ENCODE measurements around the gene TSPAN1.

DNA sequence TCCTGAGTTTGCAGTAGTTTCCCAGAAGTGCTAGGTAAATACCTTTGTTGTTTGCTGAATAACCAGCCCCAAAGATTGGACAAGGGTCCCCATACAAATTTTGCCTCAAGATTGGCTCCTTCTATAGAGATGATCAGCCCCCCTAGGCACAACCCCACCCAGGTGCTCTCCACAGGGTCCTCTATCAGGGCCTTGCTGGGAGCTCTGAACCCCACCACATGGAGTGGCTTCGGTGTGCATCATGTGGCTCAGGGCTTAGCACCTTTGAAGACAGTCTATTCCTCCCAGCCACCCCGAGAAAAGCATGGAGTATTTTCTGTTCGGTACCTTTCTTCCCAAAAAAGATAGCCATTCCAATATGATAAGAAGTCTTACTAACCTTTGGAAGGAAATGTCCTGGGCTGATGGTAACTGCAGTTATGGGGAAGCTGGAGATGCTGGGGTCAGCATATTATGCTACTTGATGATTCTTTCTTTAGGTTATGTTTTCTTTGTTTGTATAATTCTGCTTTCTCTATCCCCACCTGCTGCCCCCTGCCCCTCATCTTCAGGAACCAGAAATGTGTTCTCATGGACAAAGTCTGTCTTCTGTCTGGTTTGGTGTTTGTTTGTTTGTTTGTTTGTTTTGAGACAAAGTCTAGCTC lies 5.0 kb upstream of the TSPAN1 start:
- no peak for TF ChIP-seq POLR2A (IDR thresholded peaks at IDR 0.05; ENCODE audit: extremely low read depth, insufficient read length)
- TF ChIP-seq, protein P1, sequence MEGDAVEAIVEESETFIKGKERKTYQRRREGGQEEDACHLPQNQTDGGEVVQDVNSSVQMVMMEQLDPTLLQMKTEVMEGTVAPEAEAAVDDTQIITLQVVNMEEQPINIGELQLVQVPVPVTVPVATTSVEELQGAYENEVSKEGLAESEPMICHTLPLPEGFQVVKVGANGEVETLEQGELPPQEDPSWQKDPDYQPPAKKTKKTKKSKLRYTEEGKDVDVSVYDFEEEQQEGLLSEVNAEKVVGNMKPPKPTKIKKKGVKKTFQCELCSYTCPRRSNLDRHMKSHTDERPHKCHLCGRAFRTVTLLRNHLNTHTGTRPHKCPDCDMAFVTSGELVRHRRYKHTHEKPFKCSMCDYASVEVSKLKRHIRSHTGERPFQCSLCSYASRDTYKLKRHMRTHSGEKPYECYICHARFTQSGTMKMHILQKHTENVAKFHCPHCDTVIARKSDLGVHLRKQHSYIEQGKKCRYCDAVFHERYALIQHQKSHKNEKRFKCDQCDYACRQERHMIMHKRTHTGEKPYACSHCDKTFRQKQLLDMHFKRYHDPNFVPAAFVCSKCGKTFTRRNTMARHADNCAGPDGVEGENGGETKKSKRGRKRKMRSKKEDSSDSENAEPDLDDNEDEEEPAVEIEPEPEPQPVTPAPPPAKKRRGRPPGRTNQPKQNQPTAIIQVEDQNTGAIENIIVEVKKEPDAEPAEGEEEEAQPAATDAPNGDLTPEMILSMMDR (IDR thresholded peaks at IDR 0.05; ENCODE audit: low read depth, low read length): no peak
- TF ChIP-seq, protein P2, sequence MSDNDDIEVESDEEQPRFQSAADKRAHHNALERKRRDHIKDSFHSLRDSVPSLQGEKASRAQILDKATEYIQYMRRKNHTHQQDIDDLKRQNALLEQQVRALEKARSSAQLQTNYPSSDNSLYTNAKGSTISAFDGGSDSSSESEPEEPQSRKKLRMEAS (IDR thresholded peaks at IDR 0.05; ENCODE audit: low read depth, low read length): no peak
- TF ChIP-seq MYC (IDR thresholded peaks at IDR 0.05; ENCODE audit: low read depth, low read length): no peak

All from NB4 (cell line).